ENCODE measurements around the gene IFIH1. TPM values are rescaled to one million over a fixed set of nuclear protein-coding genes. Genes with fewer than 3 reads are reported as not detected.
A peak's percentile ranks its signal among the peaks of the same experiment; 100 is the strongest.

IFIH1 gene
- total RNA-seq, 1 experiment from 2014 or later, result 4.2 TPM

DNA sequence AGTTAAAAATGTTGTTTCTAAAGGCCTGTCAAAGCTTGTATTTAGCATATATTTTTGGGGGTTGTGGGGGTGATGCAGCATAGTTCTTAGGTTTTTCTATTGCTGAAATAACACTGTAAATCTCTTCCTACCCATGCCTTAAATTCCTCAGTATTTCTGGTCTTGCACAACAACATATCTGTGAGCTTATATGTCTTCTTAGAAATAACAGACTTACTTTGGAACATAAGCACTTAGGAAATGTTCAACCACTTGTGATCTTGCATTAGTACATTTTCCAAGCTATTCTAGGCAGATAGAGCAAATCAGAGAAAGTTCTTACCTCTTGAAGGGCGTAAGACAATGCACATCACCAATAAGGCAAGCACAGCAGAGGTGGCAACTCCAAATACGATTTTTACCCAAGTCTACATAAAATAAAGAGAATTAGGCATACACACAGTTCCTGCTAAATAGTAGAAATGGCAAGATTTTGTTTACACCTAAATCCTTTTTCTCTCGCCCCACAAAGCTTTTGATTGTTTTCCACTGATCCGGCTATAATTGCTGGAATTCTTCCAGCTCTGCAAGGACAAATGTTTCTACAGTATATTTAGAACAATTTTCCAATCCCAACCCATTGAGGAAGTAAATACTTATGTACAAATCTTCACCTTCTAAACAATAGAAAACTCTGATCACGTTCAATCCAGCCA lies 75.8 kb downstream of the IFIH1 start:
- in situ Hi-C loops (cut with HindIII; ENCODE audit: low pct_unique_long_range_greater_than_20kb, low sequenced_read_pairs), result no loop called here

DNA sequence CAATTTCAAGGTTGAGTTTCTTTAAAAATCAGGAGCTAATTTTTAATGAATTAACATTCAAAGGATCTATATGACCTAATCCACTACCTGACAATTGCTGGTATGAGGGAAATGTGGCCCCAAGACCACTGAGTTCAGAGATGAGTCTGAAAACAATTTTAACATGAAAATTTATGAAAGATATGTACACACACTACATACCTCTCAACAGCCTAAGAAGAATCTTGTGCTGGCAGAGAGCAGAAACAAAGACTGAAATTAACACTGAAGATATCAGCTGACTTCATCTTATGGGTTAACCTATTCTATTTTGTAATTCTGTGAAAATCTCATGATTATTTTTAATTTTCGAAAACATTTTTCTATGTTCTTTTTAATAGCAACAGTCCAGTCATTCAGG lies 76.9 kb downstream of the IFIH1 start:
- no peak for DNase-seq (ENCODE audit: low read depth, low spot score)
- in situ Hi-C loops (cut with HindIII; ENCODE audit: low pct_unique_long_range_greater_than_20kb, low sequenced_read_pairs), result no loop called here

More for the DNA sequence above, 75.8 kb downstream of the IFIH1 start:
- no peak for DNase-seq (ENCODE audit: low read depth, low spot score)

DNA sequence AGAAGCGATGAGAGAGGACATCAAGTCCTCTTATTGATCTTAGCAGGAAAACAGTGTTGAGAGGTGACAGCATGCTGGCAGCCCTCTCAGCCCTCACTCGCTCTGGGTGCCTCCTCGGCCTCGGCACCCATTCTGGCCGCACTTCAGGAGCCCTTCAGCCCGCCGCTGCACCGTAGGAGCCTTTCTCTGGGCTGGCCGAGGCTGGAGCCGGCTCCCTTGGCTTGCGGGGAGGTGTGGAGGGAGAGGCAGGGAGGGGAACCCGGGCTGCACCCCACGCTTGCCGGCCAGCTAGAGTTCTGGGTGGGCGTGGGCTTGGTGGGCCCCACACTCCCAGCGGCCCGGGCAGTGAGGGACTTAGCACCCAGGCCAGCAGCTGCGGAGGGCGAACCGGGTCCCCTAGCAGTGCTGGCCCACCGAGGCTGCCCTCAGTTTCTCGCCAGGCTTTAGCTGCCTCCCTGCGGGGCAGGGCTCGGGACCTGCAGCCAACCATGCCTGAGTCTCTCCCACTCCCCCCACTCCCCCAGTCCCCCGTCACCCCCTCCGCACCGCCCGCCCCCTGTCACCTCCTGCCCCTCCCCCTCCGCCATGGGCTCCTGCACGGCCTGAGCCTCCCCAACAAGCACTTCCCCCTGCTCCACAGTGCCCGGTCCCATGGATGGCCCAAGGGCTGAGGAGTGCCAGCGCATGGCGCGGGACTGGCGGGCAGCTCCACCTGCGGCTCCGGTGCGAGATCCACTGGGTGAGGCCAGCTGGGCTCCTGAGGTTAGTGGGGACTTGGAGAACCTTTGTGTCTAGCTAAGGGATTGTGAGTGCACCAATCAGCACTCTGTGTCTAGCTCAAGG lies 83.6 kb downstream of the IFIH1 start:
- in situ Hi-C loops (cut with HindIII; ENCODE audit: low pct_unique_long_range_greater_than_20kb, low sequenced_read_pairs), result no loop called here
- no peak for DNase-seq (ENCODE audit: low read depth, low spot score)

DNA sequence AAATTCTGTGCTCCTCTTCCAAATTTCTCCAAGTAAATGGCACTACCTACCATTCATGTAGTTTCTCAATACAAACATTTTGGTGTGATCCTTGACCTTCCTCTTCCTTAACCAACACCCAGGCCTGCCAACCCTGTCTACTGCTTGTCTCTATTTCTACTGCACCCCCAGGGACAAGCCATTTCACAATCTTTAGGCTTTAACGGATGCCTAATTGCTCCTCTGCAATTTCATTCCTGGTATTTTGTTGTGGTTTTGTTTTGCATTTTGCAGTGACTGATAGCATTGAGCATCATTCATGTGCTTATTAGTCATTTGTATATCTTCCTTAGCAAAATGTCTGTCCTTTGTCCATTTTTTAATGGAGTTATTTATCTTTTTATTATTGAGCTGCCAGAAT lies 85.3 kb downstream of the IFIH1 start:
- DNase-seq (ENCODE audit: low read depth, low spot score), result peak; percentile 51

DNA sequence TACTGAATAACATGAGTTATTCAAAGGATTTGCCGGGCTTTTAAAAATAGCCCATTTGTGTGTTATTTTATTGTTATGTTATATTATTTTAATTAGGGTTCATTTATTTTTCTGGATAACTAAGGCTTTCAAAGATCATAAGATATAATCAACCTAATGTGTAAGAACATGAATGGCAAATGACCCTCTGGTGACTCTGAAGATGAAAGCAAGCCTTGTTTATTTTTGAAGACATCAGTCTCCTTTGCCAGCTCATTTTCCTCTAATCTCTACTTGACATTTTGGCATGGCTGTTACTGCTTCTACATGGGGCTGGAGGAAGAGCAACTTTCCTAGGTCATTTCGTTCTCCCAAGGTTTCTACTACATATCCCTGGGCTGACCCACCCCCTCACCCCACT lies 85.8 kb downstream of the IFIH1 start:
- DNase-seq (ENCODE audit: low read depth, low spot score), result peak; percentile 45
- in situ Hi-C loops (cut with HindIII; ENCODE audit: low pct_unique_long_range_greater_than_20kb, low sequenced_read_pairs), result no loop called here

More for the DNA sequence above, 85.3 kb downstream of the IFIH1 start:
- in situ Hi-C loops (cut with HindIII; ENCODE audit: low pct_unique_long_range_greater_than_20kb, low sequenced_read_pairs), result no loop called here

DNA sequence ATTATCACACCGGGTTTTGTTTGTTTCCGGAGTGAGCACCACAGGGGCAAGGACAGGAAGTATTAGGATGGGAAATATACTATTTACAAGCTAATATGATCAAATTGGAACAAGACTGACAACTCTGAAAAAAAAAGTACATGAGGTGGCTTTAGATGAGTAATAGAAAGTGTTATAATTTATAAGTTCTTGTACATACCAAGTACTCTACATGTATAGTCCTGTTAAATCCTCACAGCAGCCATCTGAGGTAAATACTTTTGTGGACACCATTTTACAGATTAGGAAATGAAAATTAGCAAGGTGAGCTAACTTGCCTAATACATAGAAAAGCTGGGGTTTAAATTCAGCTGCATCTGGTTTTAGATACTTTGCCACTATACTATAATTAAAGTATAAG lies 86.5 kb downstream of the IFIH1 start:
- DNase-seq (ENCODE audit: low read depth, low spot score), result no peak
- in situ Hi-C loops (cut with HindIII; ENCODE audit: low pct_unique_long_range_greater_than_20kb, low sequenced_read_pairs), result no loop called here

DNA sequence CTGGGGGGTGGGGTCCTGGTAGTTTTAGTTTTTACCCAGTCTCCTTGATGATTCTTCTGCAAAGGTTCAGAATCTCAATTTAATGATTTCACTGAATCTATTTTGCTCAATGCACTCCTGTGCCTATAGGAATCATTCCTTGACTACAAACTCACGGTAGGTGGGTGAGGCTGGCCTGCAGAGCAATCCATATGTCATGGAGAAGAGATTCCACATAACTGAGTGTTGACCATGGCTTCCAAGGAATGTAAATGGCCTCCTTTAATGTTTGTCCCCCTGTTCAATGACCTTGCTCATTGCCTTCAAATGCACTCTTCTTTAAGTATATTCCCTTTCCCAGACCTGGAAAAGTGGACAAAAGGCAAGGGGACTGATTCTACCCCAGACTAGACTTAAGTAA lies 87.7 kb downstream of the IFIH1 start:
- in situ Hi-C loops (cut with HindIII; ENCODE audit: low pct_unique_long_range_greater_than_20kb, low sequenced_read_pairs), result no loop called here
- DNase-seq (ENCODE audit: low read depth, low spot score), result no peak

DNA sequence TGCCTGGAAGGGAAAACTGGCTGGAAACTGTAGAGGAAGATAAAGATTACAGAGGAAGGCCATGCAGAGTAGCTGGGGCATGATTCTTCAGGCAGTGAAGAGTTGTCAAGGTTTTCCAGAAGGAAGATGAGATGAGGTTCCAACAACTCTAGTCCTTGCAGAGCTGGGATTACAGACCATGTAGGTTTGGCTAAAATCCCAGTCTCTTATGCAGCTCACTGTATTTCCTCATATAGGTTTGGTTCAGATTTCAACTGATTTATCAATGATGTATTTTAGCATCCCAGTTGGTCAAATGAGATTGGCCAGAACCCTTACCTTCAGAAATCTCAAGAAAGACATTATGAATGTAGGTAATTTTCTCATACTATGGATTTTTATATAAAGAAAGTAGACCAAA lies 91.6 kb downstream of the IFIH1 start:
- in situ Hi-C loops (cut with HindIII; ENCODE audit: low pct_unique_long_range_greater_than_20kb, low sequenced_read_pairs), result no loop called here

DNA sequence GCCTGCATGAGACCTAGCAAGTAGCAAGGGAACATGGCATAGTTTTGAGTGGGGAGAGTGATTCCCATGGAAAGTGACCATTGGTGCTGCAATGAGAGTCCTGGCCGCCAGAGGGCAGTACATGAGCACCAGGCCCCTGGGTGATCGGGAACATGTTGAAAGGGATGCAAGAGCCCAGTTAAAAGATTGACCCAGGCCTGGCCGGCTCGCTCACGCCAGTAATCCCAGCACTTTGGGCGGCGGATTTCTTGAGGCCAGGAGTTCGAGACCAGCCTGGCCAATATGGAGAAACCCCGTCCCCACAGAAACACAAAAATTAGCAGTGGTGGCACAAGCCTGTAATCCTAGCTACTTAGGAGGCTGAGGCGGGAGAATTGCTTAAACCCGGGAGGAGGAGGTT lies 97.4 kb downstream of the IFIH1 start:
- peak; percentile 77 for DNase-seq (ENCODE audit: low read depth, low spot score)
- in situ Hi-C loops (cut with HindIII; ENCODE audit: low pct_unique_long_range_greater_than_20kb, low sequenced_read_pairs), result no loop called here

More for the DNA sequence above, 91.6 kb downstream of the IFIH1 start:
- DNase-seq (ENCODE audit: low read depth, low spot score), result no peak

DNA sequence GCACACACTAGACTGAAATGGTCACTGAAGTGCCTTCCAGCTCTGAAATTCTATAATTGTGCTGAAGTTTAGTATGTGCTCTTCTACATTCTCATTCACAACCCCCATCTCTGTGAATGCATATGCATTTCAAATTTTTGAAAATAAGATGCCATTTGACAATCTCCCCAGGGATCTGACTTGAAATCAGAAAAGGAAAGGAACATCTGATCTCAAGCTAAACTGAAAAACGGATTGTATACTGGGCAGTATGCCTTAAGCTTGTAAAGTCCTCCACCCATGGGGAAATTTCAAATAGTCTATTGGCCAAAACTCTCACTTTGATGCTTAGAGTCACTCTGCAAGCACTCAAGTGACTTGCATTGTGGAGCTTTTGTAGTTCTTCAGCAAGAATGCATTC lies 98.1 kb downstream of the IFIH1 start:
- in situ Hi-C loops (cut with HindIII; ENCODE audit: low pct_unique_long_range_greater_than_20kb, low sequenced_read_pairs), result no loop called here
- no peak for DNase-seq (ENCODE audit: low read depth, low spot score)

DNA sequence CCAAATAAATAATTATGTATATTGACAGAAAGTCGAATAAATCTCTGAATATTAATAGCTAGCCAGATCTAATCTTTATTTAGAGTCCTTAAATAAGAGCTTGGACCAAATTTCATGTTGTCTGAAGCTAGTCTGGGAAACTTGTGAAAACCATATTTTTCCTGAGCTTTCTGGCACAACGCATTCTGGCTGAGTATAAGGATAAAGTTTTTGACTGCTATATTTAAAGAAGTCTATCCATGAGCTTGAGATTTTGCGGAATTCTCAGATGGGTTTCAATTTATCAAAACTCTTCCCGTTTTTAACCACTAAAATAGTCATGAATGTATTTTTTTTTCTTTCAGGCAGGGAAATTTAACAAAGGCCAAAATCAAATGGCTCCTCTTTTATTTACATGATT lies 99.1 kb downstream of the IFIH1 start:
- in situ Hi-C loops (cut with HindIII; ENCODE audit: low pct_unique_long_range_greater_than_20kb, low sequenced_read_pairs), result no loop called here
- no peak for DNase-seq (ENCODE audit: low read depth, low spot score)

DNA sequence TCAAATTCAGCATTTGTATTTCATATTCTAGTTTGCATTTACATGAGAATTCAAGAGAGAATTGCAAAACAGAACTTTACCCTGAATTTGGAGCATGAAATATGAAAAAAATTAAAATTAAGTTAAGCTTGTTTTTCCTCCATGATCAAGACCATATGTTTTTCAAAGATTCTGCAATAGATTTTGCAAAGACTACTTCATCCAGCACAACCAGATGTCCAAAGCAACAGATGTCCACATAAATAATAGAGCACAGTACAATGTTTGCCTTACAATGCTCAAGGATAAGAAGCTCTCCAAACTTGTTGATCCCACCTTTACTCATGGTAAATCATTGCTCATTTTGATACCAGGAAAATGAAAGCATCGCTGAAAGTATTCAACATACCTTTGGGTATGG lies 100.9 kb downstream of the IFIH1 start:
- in situ Hi-C loops (cut with HindIII; ENCODE audit: low pct_unique_long_range_greater_than_20kb, low sequenced_read_pairs), result no loop called here
- no peak for DNase-seq (ENCODE audit: low read depth, low spot score)

Other genes with a start within 250 kb of the IFIH1 start
- 0.08 TPM in 1 of 2 replicates, not detected in the other for gene DPP4, start 244.5 kb downstream of the IFIH1 start, total RNA-seq (2014; rRNA removed; shearing (Covaris generic))
- not detected in 2 replicates for gene GCG, start 166.4 kb downstream of the IFIH1 start, total RNA-seq (2014; rRNA removed; shearing (Covaris generic))
- 0.37 and 2.3 TPM in 2 replicates for gene FAP, start 75.2 kb downstream of the IFIH1 start, total RNA-seq (2014; rRNA removed; shearing (Covaris generic))
- gene GCA, start 25.4 kb upstream of the IFIH1 start, total RNA-seq (2014; rRNA removed; shearing (Covaris generic)), result 5.6 and 5.7 TPM in 2 replicates

All from SK-MEL-5 (cell line).